ENCODE data around the gene SPRN. TPM values are rescaled to one million over a fixed set of nuclear protein-coding genes. Genes with fewer than 3 reads are reported as not detected.

Gene SPRN
- total RNA-seq, 1 donor from 2014 or later: 4.0 TPM

GRCh38 chr10:133384071-133384470 lies 40.4 kb downstream of the SPRN start:
- no peaks in the 10 kb centered on the region for H3K27me3 ChIP-seq (ENCODE audit: insufficient read depth, low read length)
- no peaks in the 10 kb centered on the region for H3K27me3 Mint-ChIP-seq (ENCODE audit: low read depth, unreplicated experiment)
- no peak overlapping the region for H3K4me3 Mint-ChIP-seq (ENCODE audit: unreplicated experiment)
- no peaks in the 10 kb centered on the region for H4K20me1 ChIP-seq (ENCODE audit: insufficient read depth, low read length)
- no peaks in the 10 kb centered on the region for H3K4me1 ChIP-seq (ENCODE audit: insufficient read depth, low read length)
- H3K9me3 Mint-ChIP-seq (ENCODE audit: unreplicated experiment): no peaks in the 10 kb centered on the region
- no peak overlapping the region for H3K27ac Mint-ChIP-seq (ENCODE audit: unreplicated experiment)
- H3K36me3 Mint-ChIP-seq (ENCODE audit: low read depth, unreplicated experiment): peaks cover 8% of the 10 kb centered on the region
- no peak overlapping the region for H3K27ac ChIP-seq (ENCODE audit: low read depth, low read length)
- DNase-seq (ENCODE audit: low read depth) (no peak), FAIRE-seq (no peak)
- H3K9ac ChIP-seq (ENCODE audit: low read length): no peak overlapping the region
- H3K4me1 Mint-ChIP-seq (ENCODE audit: low read depth, unreplicated experiment): no peaks in the 10 kb centered on the region
- no peaks in the 10 kb centered on the region for H3K79me2 ChIP-seq (ENCODE audit: insufficient read depth, low read length)
- no peak overlapping the region for H3K4me2 ChIP-seq (ENCODE audit: low read length)
- no peak overlapping the region for H2AFZ ChIP-seq (ENCODE audit: low read depth, low read length)
- H3K9me3 ChIP-seq (ENCODE audit: insufficient read depth, low read depth, low read length): no peaks in the 10 kb centered on the region
- TF ChIP-seq EZH2 (IDR thresholded peaks at IDR 0.05; ENCODE audit: insufficient read depth, low read length): no peak
- H3K36me3 ChIP-seq (ENCODE audit: insufficient read depth, low read length): no peaks in the 10 kb centered on the region
- H3K4me3 ChIP-seq (ENCODE audit: insufficient read depth, low read depth, low read length): no peak overlapping the region

GRCh38 chr10:133383551-133383950 lies 40.9 kb downstream of the SPRN start:
- no peak overlapping the region for H2AFZ ChIP-seq (ENCODE audit: low read depth, low read length)
- H3K4me1 Mint-ChIP-seq (ENCODE audit: low read depth, unreplicated experiment): no peaks in the 10 kb centered on the region
- H3K36me3 ChIP-seq (ENCODE audit: insufficient read depth, low read length): no peaks in the 10 kb centered on the region
- H3K9me3 Mint-ChIP-seq (ENCODE audit: unreplicated experiment): no peaks in the 10 kb centered on the region
- no peak overlapping the region for H3K4me3 Mint-ChIP-seq (ENCODE audit: unreplicated experiment)
- H3K4me2 ChIP-seq (ENCODE audit: low read length): no peak overlapping the region
- H3K27ac ChIP-seq (ENCODE audit: low read depth, low read length): no peak overlapping the region
- TF ChIP-seq EZH2 (IDR thresholded peaks at IDR 0.05; ENCODE audit: insufficient read depth, low read length): no peak
- TF ChIP-seq, protein P1, sequence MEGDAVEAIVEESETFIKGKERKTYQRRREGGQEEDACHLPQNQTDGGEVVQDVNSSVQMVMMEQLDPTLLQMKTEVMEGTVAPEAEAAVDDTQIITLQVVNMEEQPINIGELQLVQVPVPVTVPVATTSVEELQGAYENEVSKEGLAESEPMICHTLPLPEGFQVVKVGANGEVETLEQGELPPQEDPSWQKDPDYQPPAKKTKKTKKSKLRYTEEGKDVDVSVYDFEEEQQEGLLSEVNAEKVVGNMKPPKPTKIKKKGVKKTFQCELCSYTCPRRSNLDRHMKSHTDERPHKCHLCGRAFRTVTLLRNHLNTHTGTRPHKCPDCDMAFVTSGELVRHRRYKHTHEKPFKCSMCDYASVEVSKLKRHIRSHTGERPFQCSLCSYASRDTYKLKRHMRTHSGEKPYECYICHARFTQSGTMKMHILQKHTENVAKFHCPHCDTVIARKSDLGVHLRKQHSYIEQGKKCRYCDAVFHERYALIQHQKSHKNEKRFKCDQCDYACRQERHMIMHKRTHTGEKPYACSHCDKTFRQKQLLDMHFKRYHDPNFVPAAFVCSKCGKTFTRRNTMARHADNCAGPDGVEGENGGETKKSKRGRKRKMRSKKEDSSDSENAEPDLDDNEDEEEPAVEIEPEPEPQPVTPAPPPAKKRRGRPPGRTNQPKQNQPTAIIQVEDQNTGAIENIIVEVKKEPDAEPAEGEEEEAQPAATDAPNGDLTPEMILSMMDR (IDR thresholded peaks at IDR 0.05; ENCODE audit: insufficient read depth, low read depth, low read length): no peak
- H3K27me3 ChIP-seq (ENCODE audit: insufficient read depth, low read length): no peaks in the 10 kb centered on the region
- FAIRE-seq (no peak), DNase-seq (ENCODE audit: low read depth) (no peak)
- no peaks in the 10 kb centered on the region for H4K20me1 ChIP-seq (ENCODE audit: insufficient read depth, low read length)
- no peaks in the 10 kb centered on the region for H3K9me3 ChIP-seq (ENCODE audit: insufficient read depth, low read depth, low read length)
- no peak overlapping the region for H3K9ac ChIP-seq (ENCODE audit: low read length)
- H3K27ac Mint-ChIP-seq (ENCODE audit: unreplicated experiment): no peak overlapping the region
- H3K36me3 Mint-ChIP-seq (ENCODE audit: low read depth, unreplicated experiment): peaks cover 8% of the 10 kb centered on the region
- no peaks in the 10 kb centered on the region for H3K27me3 Mint-ChIP-seq (ENCODE audit: low read depth, unreplicated experiment)
- no peaks in the 10 kb centered on the region for H3K4me1 ChIP-seq (ENCODE audit: insufficient read depth, low read length)
- no peaks in the 10 kb centered on the region for H3K79me2 ChIP-seq (ENCODE audit: insufficient read depth, low read length)
- H3K4me3 ChIP-seq (ENCODE audit: insufficient read depth, low read depth, low read length): no peak overlapping the region

GRCh38 chr10:133381036-133381435 lies 43.4 kb downstream of the SPRN start:
- Histone ChIP-seq H3K4me3 (ENCODE audit: insufficient read depth, low read depth, low read length) (no peak overlapping the region), H4K20me1 (ENCODE audit: insufficient read depth, low read length) (no peaks in the 10 kb centered on the region), H3K9ac (ENCODE audit: low read length) (no peak overlapping the region), H3K9me3 (ENCODE audit: insufficient read depth, low read depth, low read length) (no peaks in the 10 kb centered on the region), H3K36me3 (ENCODE audit: insufficient read depth, low read length) (no peaks in the 10 kb centered on the region), H2AFZ (ENCODE audit: low read depth, low read length) (no peak overlapping the region), H3K27ac (ENCODE audit: low read depth, low read length) (no peak overlapping the region), H3K27me3 (ENCODE audit: insufficient read depth, low read length) (no peaks in the 10 kb centered on the region), H3K4me1 (ENCODE audit: insufficient read depth, low read length) (peaks cover 7% of the 10 kb centered on the region), H3K79me2 (ENCODE audit: insufficient read depth, low read length) (no peaks in the 10 kb centered on the region), H3K4me2 (ENCODE audit: low read length) (no peak overlapping the region)
- H3K36me3 Mint-ChIP-seq (ENCODE audit: low read depth, unreplicated experiment): peaks cover 4% of the 10 kb centered on the region
- peaks cover 2% of the 10 kb centered on the region for H3K27me3 Mint-ChIP-seq (ENCODE audit: low read depth, unreplicated experiment)
- FAIRE-seq (no peak), DNase-seq (ENCODE audit: low read depth) (no peak)
- TF ChIP-seq, protein P1 (IDR thresholded peaks at IDR 0.05; ENCODE audit: insufficient read depth, low read depth, low read length): no peak
- TF ChIP-seq EZH2 (IDR thresholded peaks at IDR 0.05; ENCODE audit: insufficient read depth, low read length): no peak
- H3K4me3 Mint-ChIP-seq (ENCODE audit: unreplicated experiment): no peak overlapping the region
- H3K9me3 Mint-ChIP-seq (ENCODE audit: unreplicated experiment): no peaks in the 10 kb centered on the region
- H3K4me1 Mint-ChIP-seq (ENCODE audit: low read depth, unreplicated experiment): no peaks in the 10 kb centered on the region
- H3K27ac Mint-ChIP-seq (ENCODE audit: unreplicated experiment): no peak overlapping the region

Measured in astrocyte (in vitro differentiated cells and primary cell).